ENCODE data around the gene LRRC4C. TPM values are rescaled to one million over a fixed set of nuclear protein-coding genes. Genes with fewer than 3 reads are reported as not detected.
A peak's percentile ranks its signal among the peaks of the same experiment; 100 is the strongest.

LRRC4C gene
- polyA plus RNA-seq, 1 of the 3 experiments (the other 2 are of a cell fraction) = 0.16 TPM

- no peak overlapping the region for H3K27ac ChIP-seq (ENCODE audit: low read depth in 2 of 2, low read length in 1 of 2)
- H2AFZ ChIP-seq (ENCODE audit: low read depth) = no peak overlapping the region
- ChIA-PET CTCF (interaction anchor here (4.8 kb wide), 1 partner anchor 14 kb away, joined by 20 read pairs; no protein-coding TSS in a partner anchor), POLR2A (no interaction called here)
- no peaks in the 10 kb centered on the region for H3K79me2 ChIP-seq (ENCODE audit: insufficient read depth)
- no peaks in the 10 kb centered on the region for H3K9me3 ChIP-seq
- no peaks in the 10 kb centered on the region for H3K36me3 ChIP-seq (replicated peaks in 1 of 2; ENCODE audit: control insufficient read depth in 1 of 2, insufficient read depth in 2 of 2, low read length in 1 of 2)
- no peak overlapping the region for H3K4me3 ChIP-seq (ENCODE audit: low read depth in 2 of 2, low read length in 1 of 2)
- no peaks in the 10 kb centered on the region for H4K20me1 ChIP-seq (ENCODE audit: insufficient read depth)
- 49% methylated on average over 18 of the region's 18 CpGs for WGBS (ENCODE audit: low lambda C conversion rate)
- H3K27me3 ChIP-seq (ENCODE audit: insufficient read depth) = no peaks in the 10 kb centered on the region
- peaks cover 12 to 14% of the 10 kb centered on the region in 2 experiments; a peak in 3 of 4 replicates for H3K4me1 ChIP-seq (ENCODE audit: control insufficient read depth in 1 of 2, insufficient read depth in 2 of 2, low read depth in 1 of 2, low read length in 1 of 2)
- H3K4me2 ChIP-seq = 0 out of 2 replicates have a peak overlapping the region, but pooled peaks have one; percentile 6
- no peak for TF ChIP-seq FOSL2 (IDR thresholded peaks at IDR 0.05; ENCODE audit: borderline replicate concordance, low read depth)
- no peak for TF ChIP-seq ZBTB33 (IDR thresholded peaks at IDR 0.05; ENCODE audit: borderline replicate concordance, low read depth)
- TF ChIP-seq TAF1 (IDR thresholded peaks at IDR 0.05; ENCODE audit: borderline replicate concordance, low read depth, low read length) = no peak
- no peak for TF ChIP-seq RXRA (IDR thresholded peaks at IDR 0.05; ENCODE audit: borderline replicate concordance, low read depth)
- no peak for TF ChIP-seq RAD21 (IDR thresholded peaks at IDR 0.05; ENCODE audit: low read length)
- TF ChIP-seq GABPA (IDR thresholded peaks at IDR 0.05; ENCODE audit: low read depth) = no peak
- no peak for TF ChIP-seq EZH2phosphoT487 (IDR thresholded peaks at IDR 0.05; ENCODE audit: borderline replicate concordance, low read depth)
- TF ChIP-seq TEAD4 (IDR thresholded peaks at IDR 0.05; ENCODE audit: borderline replicate concordance, insufficient read depth) = no peak
- DNase-seq = no peak
- no peaks in the 10 kb centered on the region for H3F3A ChIP-seq (replicated peaks; ENCODE audit: insufficient read depth)
- H3K9me2 ChIP-seq = no peaks in the 10 kb centered on the region
- no peak overlapping the region for H3K9ac ChIP-seq
Observed at GRCh38 chr11:40280159-40281051, 1179.0 kb downstream of the LRRC4C start.

DNA sequence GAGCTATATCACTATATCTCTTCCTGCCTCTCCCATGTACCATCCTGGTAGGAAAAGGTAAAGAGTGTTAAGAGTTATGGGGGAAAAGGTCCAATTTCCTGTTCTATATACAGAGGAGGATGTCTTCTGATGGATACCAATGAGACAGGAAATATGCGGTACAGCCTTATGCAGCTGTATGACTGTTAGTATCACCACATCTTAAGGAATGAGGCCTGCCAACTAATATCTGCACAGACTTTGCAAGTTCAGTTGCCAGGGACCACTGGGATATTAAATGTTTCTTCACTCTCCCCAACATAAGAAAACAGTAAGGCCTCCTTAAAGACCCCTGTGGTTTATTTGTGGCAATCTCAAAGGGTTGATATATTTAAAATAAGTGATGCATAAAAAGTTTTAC is 1182.5 kb downstream of the LRRC4C start:
- DNase-seq = no peak
- H3K9ac ChIP-seq = no peak overlapping the region
- H3K27ac ChIP-seq (ENCODE audit: low read depth in 2 of 2, low read length in 1 of 2) = no peak overlapping the region
- H2AFZ ChIP-seq (ENCODE audit: low read depth) = no peak overlapping the region
- H3K79me2 ChIP-seq (ENCODE audit: insufficient read depth) = no peaks in the 10 kb centered on the region
- CTCF ChIA-PET = no interaction called here
- H3K4me2 ChIP-seq = no peak overlapping the region
- H3K4me1 ChIP-seq (ENCODE audit: control insufficient read depth in 1 of 2, insufficient read depth in 2 of 2, low read depth in 1 of 2, low read length in 1 of 2) = peaks cover 24 to 31% of the 10 kb centered on the region in 2 experiments; a peak in 3 of 4 replicates
- WGBS (ENCODE audit: low lambda C conversion rate) = 85% methylated on average over 1 of the region's 1 CpG
- no peaks in the 10 kb centered on the region for H3K9me3 ChIP-seq
- no peaks in the 10 kb centered on the region for H3K36me3 ChIP-seq (replicated peaks in 1 of 2; ENCODE audit: control insufficient read depth in 1 of 2, insufficient read depth in 2 of 2, low read length in 1 of 2)
- H3K9me2 ChIP-seq = no peaks in the 10 kb centered on the region
- H3F3A ChIP-seq (replicated peaks; ENCODE audit: insufficient read depth) = peaks cover 5% of the 10 kb centered on the region
- H4K20me1 ChIP-seq (ENCODE audit: insufficient read depth) = no peaks in the 10 kb centered on the region
- POLR2A ChIA-PET = no interaction called here
- no peaks in the 10 kb centered on the region for H3K27me3 ChIP-seq (ENCODE audit: insufficient read depth)
- no peak overlapping the region for H3K4me3 ChIP-seq (ENCODE audit: low read depth in 2 of 2, low read length in 1 of 2)
- no peak for TF ChIP-seq TAF1 (IDR thresholded peaks at IDR 0.05; ENCODE audit: borderline replicate concordance, low read depth, low read length)
- no peak for TF ChIP-seq TCF12 (IDR thresholded peaks at IDR 0.05)
- no peak for TF ChIP-seq MEF2A (IDR thresholded peaks at IDR 0.05; ENCODE audit: borderline replicate concordance, low read depth)
- no peak for TF ChIP-seq ZBTB33 (IDR thresholded peaks at IDR 0.05; ENCODE audit: borderline replicate concordance, low read depth)
- no peak for TF ChIP-seq RAD21 (IDR thresholded peaks at IDR 0.05; ENCODE audit: low read length)
- TF ChIP-seq SIN3A (IDR thresholded peaks at IDR 0.05; ENCODE audit: borderline replicate concordance, low read depth, low read length) = no peak
- TF ChIP-seq, protein P1, sequence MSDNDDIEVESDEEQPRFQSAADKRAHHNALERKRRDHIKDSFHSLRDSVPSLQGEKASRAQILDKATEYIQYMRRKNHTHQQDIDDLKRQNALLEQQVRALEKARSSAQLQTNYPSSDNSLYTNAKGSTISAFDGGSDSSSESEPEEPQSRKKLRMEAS (IDR thresholded peaks at IDR 0.05; ENCODE audit: low read depth) = no peak
- no peak for TF ChIP-seq CTCF (IDR thresholded peaks at IDR 0.05)
- no peak for TF ChIP-seq RFX5 (IDR thresholded peaks at IDR 0.05; ENCODE audit: low read length)
- no peak for TF ChIP-seq NFIC (IDR thresholded peaks at IDR 0.05; ENCODE audit: borderline replicate concordance)
- TF ChIP-seq FOXJ3 (CRISPR knock-in tag; IDR thresholded peaks at IDR 0.05) = no peak
- TF ChIP-seq, protein P2, sequence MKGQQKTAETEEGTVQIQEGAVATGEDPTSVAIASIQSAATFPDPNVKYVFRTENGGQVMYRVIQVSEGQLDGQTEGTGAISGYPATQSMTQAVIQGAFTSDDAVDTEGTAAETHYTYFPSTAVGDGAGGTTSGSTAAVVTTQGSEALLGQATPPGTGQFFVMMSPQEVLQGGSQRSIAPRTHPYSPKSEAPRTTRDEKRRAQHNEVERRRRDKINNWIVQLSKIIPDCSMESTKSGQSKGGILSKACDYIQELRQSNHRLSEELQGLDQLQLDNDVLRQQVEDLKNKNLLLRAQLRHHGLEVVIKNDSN (IDR thresholded peaks at IDR 0.05; ENCODE audit: borderline replicate concordance, low read depth) = no peak
- TF ChIP-seq GATA2 (CRISPR knock-in tag; IDR thresholded peaks at IDR 0.05) = no peak
- TF ChIP-seq EP300 (IDR thresholded peaks at IDR 0.05; ENCODE audit: borderline replicate concordance in 1 of 2, low read depth in 1 of 2, low read length in 1 of 2) = no peak
- no peak for TF ChIP-seq EZH2phosphoT487 (IDR thresholded peaks at IDR 0.05; ENCODE audit: borderline replicate concordance, low read depth)

Data from SK-N-SH (cell line).